ENCODE data around the gene NTRK2.

- no peak for TF ChIP-seq CTCF (IDR thresholded peaks at IDR 0.05)
- TF ChIP-seq POLR2A (IDR thresholded peaks at IDR 0.05) = no peak
- TF ChIP-seq POLR2AphosphoS5 (IDR thresholded peaks at IDR 0.05; ENCODE audit: insufficient read depth in 1 of 2, low read depth in 1 of 2) = peak in 1 of 2 donors; percentile 30
Measured at GRCh38 chr9:84990416-84990815, 320.9 kb downstream of the NTRK2 start.

Measured in vagina (tissue), 2 donors.